GM10248 (cell line): ENCODE measurements around the gene NDUFB10.
"Not testable (repeated sequence)": the region's sequence is repeated elsewhere in the genome, so short reads cannot be mapped to it uniquely, and the experiment has no call there.

Experiments used
- CTCF ChIA-PET: fragments of 300-600 bp; sonication (Branson Sonifier 250); formaldehyde crosslinking; extraction: SDS; loops from one replicate; lab custom pipeline; 2021; ENCODE audit warnings: antibody characterized with exemption; lab: Yijun Ruan, JAX
- POLR2A ChIA-PET: fragments of 350-650 bp; sonication (Branson Sonifier 250); formaldehyde crosslinking; extraction: SDS; loops from one replicate; lab custom pipeline; 2020; ENCODE audit warnings: antibody characterized with exemption; lab: Yijun Ruan, JAX
- DNase-seq: peaks from one replicate; pipeline ENCODE4 v3.0.0; 2012; ENCODE audit errors: extremely low spot score
- TF ChIP-seq, protein P1 (sequence below): IDR thresholded peaks from 2 replicates; pipeline ENCODE4 v1.5.1; 2012; ENCODE audit warnings: mild to moderate bottlenecking, low read depth; ENCODE audit errors: extremely low read depth, missing control alignments, control extremely low read depth

The NDUFB10 gene

DNA sequence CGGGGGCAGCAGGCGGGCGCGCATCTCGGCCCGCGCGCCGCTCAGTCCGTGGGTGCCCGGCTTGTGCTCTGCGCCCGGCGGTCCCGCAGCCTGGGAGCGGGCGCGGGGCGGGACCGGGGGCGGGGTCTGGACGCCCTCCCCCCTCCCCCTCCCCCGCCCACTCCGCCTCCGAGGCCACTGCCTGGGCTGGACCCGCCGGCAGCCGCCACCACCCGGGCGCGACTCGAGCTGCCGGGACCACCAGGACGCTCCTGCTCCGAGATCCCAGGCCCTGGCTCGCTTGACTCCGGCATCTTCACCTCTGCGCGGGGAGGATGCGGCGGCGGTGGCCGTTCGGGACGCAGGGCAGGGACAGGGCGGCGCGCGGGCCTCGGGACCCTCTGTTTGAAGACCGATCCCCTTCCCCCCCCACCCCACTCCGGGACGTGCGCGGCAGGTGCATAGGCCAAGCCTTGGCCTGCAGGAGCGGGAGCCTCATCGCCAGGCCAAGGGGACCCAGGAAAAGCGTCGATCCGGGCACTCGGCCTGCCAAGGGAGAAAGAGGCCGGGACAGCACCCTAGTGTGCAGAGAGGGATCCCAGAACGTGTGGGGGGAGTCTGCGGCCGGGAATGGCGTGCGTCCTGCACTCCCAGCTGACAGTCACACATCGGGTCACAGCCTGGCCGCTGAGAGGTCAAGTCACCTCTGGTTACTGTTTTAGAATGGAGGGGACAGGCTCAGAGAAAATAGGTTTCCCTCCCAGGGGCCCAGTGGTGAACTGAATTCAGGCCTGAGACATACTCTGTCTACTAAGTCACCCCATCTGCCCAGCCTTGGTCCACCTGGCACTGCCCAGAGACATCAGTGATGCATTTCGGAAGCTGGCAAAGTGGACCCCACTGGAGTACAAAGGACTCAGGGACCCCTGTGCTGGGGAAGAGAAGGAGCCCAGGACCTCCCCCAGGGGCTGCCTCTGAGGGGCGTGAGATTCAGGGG is 40.7 kb upstream of the NDUFB10 start, which contains the start of gene HS3ST6:
Gene HS3ST6 (minus strand): TSS at position 65 of the 976 bp plus-strand sequence. CDS start 92 bp downstream, outside the sequence.
- CTCF ChIA-PET: interaction anchor here (1.3 kb wide), 1 partner anchor 9 kb away, joined by 3 read pairs; no protein-coding TSS in a partner anchor
- TF ChIP-seq, protein P1, sequence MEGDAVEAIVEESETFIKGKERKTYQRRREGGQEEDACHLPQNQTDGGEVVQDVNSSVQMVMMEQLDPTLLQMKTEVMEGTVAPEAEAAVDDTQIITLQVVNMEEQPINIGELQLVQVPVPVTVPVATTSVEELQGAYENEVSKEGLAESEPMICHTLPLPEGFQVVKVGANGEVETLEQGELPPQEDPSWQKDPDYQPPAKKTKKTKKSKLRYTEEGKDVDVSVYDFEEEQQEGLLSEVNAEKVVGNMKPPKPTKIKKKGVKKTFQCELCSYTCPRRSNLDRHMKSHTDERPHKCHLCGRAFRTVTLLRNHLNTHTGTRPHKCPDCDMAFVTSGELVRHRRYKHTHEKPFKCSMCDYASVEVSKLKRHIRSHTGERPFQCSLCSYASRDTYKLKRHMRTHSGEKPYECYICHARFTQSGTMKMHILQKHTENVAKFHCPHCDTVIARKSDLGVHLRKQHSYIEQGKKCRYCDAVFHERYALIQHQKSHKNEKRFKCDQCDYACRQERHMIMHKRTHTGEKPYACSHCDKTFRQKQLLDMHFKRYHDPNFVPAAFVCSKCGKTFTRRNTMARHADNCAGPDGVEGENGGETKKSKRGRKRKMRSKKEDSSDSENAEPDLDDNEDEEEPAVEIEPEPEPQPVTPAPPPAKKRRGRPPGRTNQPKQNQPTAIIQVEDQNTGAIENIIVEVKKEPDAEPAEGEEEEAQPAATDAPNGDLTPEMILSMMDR: no peak
- DNase-seq: no peak
- POLR2A ChIA-PET: no interaction called here

GRCh38 chr16:1919327-1919998 is 39.9 kb upstream of the NDUFB10 start:
- no peak for DNase-seq
- TF ChIP-seq, protein P1: no peak
- ChIA-PET CTCF (interaction anchor here (1.3 kb wide), 1 partner anchor 9 kb away, joined by 3 read pairs; no protein-coding TSS in a partner anchor), POLR2A (no interaction called here)

GRCh38 chr16:1920122-1920521 is 39.2 kb upstream of the NDUFB10 start:
- CTCF ChIA-PET: interaction anchor here (1.3 kb wide), 1 partner anchor 8 kb away, joined by 3 read pairs; no protein-coding TSS in a partner anchor
- POLR2A ChIA-PET, DNase-seq: not testable (repeated sequence)

GRCh38 chr16:1920727-1921171 is 38.6 kb upstream of the NDUFB10 start:
- CTCF ChIA-PET: interaction anchor here (1.0 kb wide), 1 partner anchor 9 kb away, joined by 3 read pairs; no protein-coding TSS in a partner anchor
- no peak for DNase-seq
- POLR2A ChIA-PET: no interaction called here
- TF ChIP-seq, protein P1: no peak

- ChIA-PET POLR2A (no interaction called here), CTCF (interaction anchor here (1.0 to 2.3 kb wide), 2 partner anchors 15 to 57 kb away, joined by 3 to 7 read pairs; no protein-coding TSS in a partner anchor)
- TF ChIP-seq, protein P1: no peak
- no peak for DNase-seq
Observed at GRCh38 chr16:1922357-1922756, 37.0 kb upstream of the NDUFB10 start.

DNA sequence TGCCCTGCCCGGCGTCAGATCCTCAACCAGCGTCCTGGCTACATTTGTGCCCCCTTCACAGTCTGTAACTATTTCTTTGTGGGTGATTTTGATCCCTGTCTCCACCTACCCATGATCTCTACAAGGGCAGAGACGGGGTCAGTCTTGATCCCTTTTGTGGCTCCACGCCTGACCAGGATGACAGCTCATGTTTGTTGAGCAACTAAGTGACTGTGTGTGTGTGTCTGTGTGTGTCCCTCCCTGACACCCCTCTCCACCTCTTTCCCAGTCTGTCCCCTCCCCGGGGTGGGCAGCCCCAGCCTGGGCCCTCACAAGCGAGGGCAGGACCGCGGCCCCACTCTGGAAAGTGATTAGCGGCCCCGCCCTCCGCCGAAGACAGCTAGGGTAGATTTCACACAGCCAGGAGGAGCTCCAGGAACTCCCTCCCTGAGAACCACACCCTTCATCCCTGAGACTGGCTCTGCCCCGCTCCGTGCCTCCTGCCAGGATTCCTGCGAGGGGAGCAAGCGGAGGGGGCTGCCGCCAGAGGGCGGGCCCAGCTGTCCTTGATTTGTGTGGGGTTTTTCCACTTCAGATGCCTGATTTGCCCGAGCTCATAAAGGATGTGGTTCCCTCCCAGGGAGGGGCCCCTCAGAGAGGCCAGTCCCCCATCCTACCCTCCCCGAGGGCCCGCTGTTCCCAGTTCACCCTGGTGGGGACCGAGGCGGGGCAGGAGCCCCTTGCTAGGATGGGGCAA is 35.9 kb upstream of the NDUFB10 start:
- TF ChIP-seq, protein P1: peak; percentile 11
- ChIA-PET CTCF (interaction anchor here (1.0 to 2.3 kb wide), 4 partner anchors 9 to 60 kb away, joined by 3 to 7 read pairs (median 4); no protein-coding TSS in a partner anchor), POLR2A (no interaction called here)
- DNase-seq: no peak
